NOMO-1 treated with DMSO at 0.1 percent for 48 hours (cell line): Measurements from ENCODE around the gene EVI5.
A peak's percentile ranks its signal among the peaks of the same experiment; 100 is the strongest.

Experiments used
- DNase-seq: peaks from one replicate; lab custom pipeline; 2025; ENCODE audit not compliant: unreplicated experiment; lab: John Stamatoyannopoulos, UW

The EVI5 gene

GRCh38 chr1:92465256-92465647 is 319.7 kb downstream of the EVI5 start:
- no peak for DNase-seq

- no peak for DNase-seq
These were observed 320.2 kb downstream of the EVI5 start for GRCh38 chr1:92464588-92465255.

GRCh38 chr1:92461364-92462097 is 323.4 kb downstream of the EVI5 start:
- peak; percentile 95 for DNase-seq

- peak; percentile 90 for DNase-seq
These were observed 325.0 kb downstream of the EVI5 start for GRCh38 chr1:92459871-92460320.
